ENCODE data around the gene CFAP251.

Gene CFAP251

DNA sequence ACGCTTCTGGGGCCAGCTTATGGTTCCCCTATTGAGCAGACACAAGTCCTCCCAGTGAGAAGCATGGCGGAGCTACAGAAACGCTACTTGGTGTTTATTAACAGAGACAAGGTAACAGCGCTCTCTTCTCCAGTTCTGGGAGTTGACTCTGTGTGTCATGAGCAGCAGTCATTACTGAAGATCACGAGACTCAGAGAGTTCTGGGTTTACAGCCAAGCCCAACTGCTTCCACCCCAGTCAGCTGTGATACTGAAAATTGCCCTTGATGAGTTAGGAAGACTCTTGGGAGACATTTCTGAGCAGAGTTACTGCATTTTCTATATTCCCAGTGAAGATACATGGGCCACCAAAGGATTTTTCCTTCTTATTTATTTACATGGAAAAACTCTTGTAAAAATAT lies 48.6 kb downstream of the CFAP251 start:
- TF ChIP-seq SUZ12 (IDR thresholded peaks at IDR 0.05; ENCODE audit: extremely low read depth, insufficient read depth, insufficient read length) (no peak), YY1 (IDR thresholded peaks at IDR 0.05; ENCODE audit: insufficient read depth, insufficient read length) (no peak), ZNF274 (IDR thresholded peaks at IDR 0.05; ENCODE audit: low read depth, low read length) (no peak)
- Histone ChIP-seq H3K36me3 (ENCODE audit: insufficient read depth, insufficient read length, low read length) (peaks cover 27% of the 10 kb centered on the region), H3K4me1 (ENCODE audit: insufficient read depth, insufficient read length) (no peaks in the 10 kb centered on the region), H3K9ac (ENCODE audit: insufficient read length, low read depth) (no peak overlapping the region), H3K27me3 (ENCODE audit: insufficient read depth, insufficient read length) (no peaks in the 10 kb centered on the region), H3K4me3 (ENCODE audit: insufficient read length, low read depth) (no peak overlapping the region), H3K9me3 (ENCODE audit: insufficient read depth, low read length) (no peaks in the 10 kb centered on the region)
- DNase-seq (ENCODE audit: low read depth, low spot score) = no peak

DNA sequence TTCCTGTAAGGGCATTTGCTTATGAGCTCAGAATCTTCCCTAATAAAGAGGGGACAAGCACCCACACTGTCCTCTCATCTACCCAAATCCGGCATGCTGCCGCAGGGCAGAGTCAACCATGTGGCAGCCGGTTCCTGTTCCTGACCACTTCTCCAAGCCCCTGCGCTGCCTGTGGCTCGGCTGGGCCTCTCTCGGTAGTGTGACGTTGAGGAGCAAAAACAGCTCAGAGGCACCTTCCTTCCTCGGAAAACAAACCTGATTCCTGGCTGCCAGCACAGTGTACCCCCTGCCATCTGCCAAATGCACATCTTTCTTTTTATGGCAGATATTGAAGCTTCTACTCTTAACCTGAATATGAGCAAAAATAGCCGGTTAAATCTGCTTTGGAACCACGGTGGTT lies 50.5 kb downstream of the CFAP251 start:
- DNase-seq (ENCODE audit: low read depth, low spot score) = no peak
- Histone ChIP-seq H3K27me3 (ENCODE audit: insufficient read depth, insufficient read length) (no peaks in the 10 kb centered on the region), H3K4me1 (ENCODE audit: insufficient read depth, insufficient read length) (no peaks in the 10 kb centered on the region), H3K36me3 (ENCODE audit: insufficient read depth, insufficient read length, low read length) (peaks cover 18% of the 10 kb centered on the region), H3K4me3 (ENCODE audit: insufficient read length, low read depth) (no peak overlapping the region), H3K9me3 (ENCODE audit: insufficient read depth, low read length) (peaks cover 12% of the 10 kb centered on the region), H3K9ac (ENCODE audit: insufficient read length, low read depth) (no peak overlapping the region)
- TF ChIP-seq ZNF274 (IDR thresholded peaks at IDR 0.05; ENCODE audit: low read depth, low read length) = no peak
- TF ChIP-seq SUZ12 (IDR thresholded peaks at IDR 0.05; ENCODE audit: extremely low read depth, insufficient read depth, insufficient read length) = no peak
- TF ChIP-seq YY1 (IDR thresholded peaks at IDR 0.05; ENCODE audit: insufficient read depth, insufficient read length) = no peak

DNA sequence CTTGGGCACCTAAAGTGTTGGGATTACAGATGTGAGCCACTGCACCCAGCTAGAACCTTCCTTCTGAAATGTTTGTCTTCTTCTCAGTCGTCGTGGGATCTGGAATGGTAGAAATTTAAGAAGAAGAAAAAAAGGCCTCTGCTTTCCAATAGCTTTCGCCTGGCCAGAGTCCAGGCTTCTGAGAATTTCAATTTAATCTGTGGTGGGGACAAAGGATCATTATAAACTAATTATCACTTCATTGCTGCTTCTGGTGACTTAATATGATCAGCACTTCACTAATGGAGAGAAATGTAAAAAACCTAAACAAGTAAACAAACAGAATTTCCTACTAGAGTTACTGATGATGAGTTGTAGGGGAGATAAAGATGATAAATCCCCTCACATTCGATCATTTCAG lies 51.3 kb downstream of the CFAP251 start:
- Histone ChIP-seq H3K9ac (ENCODE audit: insufficient read length, low read depth) (no peak overlapping the region), H3K9me3 (ENCODE audit: insufficient read depth, low read length) (peaks cover 20% of the 10 kb centered on the region), H3K36me3 (ENCODE audit: insufficient read depth, insufficient read length, low read length) (peaks cover 18% of the 10 kb centered on the region), H3K27me3 (ENCODE audit: insufficient read depth, insufficient read length) (no peaks in the 10 kb centered on the region), H3K4me3 (ENCODE audit: insufficient read length, low read depth) (no peak overlapping the region), H3K4me1 (ENCODE audit: insufficient read depth, insufficient read length) (no peaks in the 10 kb centered on the region)
- no peak for DNase-seq (ENCODE audit: low read depth, low spot score)
- TF ChIP-seq ZNF274 (IDR thresholded peaks at IDR 0.05; ENCODE audit: low read depth, low read length) = no peak
- TF ChIP-seq SUZ12 (IDR thresholded peaks at IDR 0.05; ENCODE audit: extremely low read depth, insufficient read depth, insufficient read length) = no peak
- TF ChIP-seq YY1 (IDR thresholded peaks at IDR 0.05; ENCODE audit: insufficient read depth, insufficient read length) = no peak

DNA sequence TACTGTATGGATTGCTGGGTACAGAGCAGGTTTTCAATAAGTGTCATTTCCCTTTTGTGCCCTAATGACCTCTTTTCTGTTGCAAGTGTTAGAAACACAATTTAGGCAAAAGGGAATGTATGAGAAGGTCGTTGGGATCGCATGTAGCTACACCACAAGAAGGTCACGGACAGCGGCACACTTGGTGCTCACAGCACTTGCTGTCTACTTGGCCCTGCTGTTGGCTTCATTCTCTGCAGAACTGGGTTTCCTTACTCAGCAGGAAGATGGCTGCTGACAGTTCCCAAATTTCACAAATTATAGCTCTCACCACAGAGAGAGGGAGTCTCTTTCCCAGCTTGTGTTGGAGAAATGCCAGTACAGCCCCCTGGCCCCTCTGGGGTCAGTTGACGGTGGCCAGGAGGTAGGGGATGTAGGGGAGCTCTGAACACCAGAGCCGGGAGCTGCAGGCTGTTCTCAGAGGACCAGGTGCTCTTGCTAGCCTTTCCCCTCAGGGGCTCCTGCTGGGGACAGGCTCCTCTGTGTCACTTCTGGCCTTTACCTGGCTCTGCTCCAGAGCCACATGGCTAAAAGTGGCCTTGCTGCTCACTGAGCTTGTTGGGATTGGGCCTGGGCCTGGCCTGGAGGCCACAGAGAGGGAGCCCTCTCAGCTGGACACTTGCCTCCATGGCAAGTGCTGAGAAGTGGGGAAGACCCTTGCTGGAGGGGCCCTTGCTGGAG lies 52.3 kb downstream of the CFAP251 start:
- no peak for TF ChIP-seq YY1 (IDR thresholded peaks at IDR 0.05; ENCODE audit: insufficient read depth, insufficient read length)
- TF ChIP-seq ZNF274 (IDR thresholded peaks at IDR 0.05; ENCODE audit: low read depth, low read length) = no peak
- no peak for TF ChIP-seq SUZ12 (IDR thresholded peaks at IDR 0.05; ENCODE audit: extremely low read depth, insufficient read depth, insufficient read length)
- no peaks in the 10 kb centered on the region for H3K4me1 ChIP-seq (ENCODE audit: insufficient read depth, insufficient read length)
- no peak overlapping the region for H3K4me3 ChIP-seq (ENCODE audit: insufficient read length, low read depth)
- H3K27me3 ChIP-seq (ENCODE audit: insufficient read depth, insufficient read length) = no peaks in the 10 kb centered on the region
- H3K9me3 ChIP-seq (ENCODE audit: insufficient read depth, low read length) = peaks cover 20% of the 10 kb centered on the region
- no peak overlapping the region for H3K9ac ChIP-seq (ENCODE audit: insufficient read length, low read depth)
- DNase-seq (ENCODE audit: low read depth, low spot score) = no peak
- peaks cover 18% of the 10 kb centered on the region for H3K36me3 ChIP-seq (ENCODE audit: insufficient read depth, insufficient read length, low read length)

DNA sequence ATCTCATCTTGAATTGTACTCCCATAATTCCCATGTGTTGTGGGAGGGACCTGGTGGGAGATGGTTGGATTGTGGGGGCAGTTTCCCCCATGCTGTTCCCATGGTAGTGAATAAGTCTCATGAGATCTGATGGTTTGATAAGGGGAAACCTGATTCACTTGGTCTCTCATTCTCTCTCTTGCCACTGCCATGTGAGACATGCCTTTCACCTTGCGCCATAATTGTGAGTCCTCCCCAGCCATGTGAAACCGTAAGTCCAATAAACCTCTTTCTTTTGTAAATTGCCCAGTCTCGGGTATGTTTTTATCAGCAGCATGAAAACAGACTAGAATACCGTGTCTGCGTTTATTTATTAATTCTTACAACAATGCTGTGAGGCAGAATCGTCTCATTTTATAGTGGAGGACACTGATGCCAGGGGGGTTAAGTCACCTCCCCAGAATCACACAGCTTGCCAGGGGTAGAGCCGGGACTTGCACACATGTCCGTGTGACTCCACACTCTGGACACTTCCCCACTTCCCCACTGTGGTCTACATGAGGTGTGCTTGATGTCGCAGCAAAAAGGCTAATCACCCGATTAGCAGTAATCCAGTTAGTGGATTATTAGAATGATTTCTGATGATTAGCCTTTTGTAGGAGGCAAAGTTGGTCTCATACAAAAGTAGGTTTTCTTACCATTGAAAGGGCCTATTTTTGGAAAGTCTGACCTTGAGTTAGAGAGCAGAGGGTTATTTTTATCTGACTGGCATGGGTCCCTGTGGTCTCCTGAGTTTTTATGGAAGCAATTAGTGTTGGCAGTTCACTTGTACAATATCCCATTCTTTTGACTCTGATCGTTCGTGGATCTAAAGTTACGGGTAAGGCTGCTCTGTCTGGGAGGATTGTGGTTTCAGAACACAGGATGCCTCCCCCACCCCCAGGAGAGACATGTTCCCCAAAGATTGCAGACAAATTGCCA lies 55.9 kb downstream of the CFAP251 start:
- Histone ChIP-seq H3K4me1 (ENCODE audit: insufficient read depth, insufficient read length) (peaks cover 4% of the 10 kb centered on the region), H3K9ac (ENCODE audit: insufficient read length, low read depth) (no peak overlapping the region)
- TF ChIP-seq ZNF274 (IDR thresholded peaks at IDR 0.05; ENCODE audit: low read depth, low read length) (no peak), SUZ12 (IDR thresholded peaks at IDR 0.05; ENCODE audit: extremely low read depth, insufficient read depth, insufficient read length) (no peak), YY1 (IDR thresholded peaks at IDR 0.05; ENCODE audit: insufficient read depth, insufficient read length) (no peak)

DNA sequence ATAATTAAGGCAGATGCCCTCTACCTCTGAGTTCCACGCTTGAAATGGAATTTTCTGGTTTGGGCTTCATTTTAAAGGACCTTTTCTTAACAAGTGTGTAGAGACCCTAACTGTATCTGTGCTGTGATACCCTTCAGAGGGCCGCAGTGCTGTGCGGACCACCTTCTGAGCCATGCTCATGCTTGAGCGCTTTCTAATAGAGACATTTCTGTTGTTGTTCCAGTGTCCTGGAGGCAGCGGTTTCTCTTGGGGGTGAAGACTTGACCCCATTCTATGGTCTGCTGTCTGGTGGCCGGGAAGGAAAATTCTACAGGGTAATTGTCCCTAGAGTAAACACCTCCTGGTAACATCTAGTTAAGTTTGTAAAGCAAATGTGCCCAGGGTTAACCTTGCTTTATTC lies 56.6 kb downstream of the CFAP251 start:
- H3K27me3 ChIP-seq (ENCODE audit: insufficient read depth, insufficient read length) = no peaks in the 10 kb centered on the region
- H3K36me3 ChIP-seq (ENCODE audit: insufficient read depth, insufficient read length, low read length) = no peaks in the 10 kb centered on the region
- TF ChIP-seq ZNF274 (IDR thresholded peaks at IDR 0.05; ENCODE audit: low read depth, low read length) (no peak), SUZ12 (IDR thresholded peaks at IDR 0.05; ENCODE audit: extremely low read depth, insufficient read depth, insufficient read length) (no peak), YY1 (IDR thresholded peaks at IDR 0.05; ENCODE audit: insufficient read depth, insufficient read length) (no peak)
- H3K4me1 ChIP-seq (ENCODE audit: insufficient read depth, insufficient read length) = peaks cover 5% of the 10 kb centered on the region
- peaks cover 20% of the 10 kb centered on the region for H3K9me3 ChIP-seq (ENCODE audit: insufficient read depth, low read length)
- H3K9ac ChIP-seq (ENCODE audit: insufficient read length, low read depth) = no peak overlapping the region
- H3K4me3 ChIP-seq (ENCODE audit: insufficient read length, low read depth) = no peak overlapping the region
- no peak for DNase-seq (ENCODE audit: low read depth, low spot score)

More for the DNA sequence above, 55.9 kb downstream of the CFAP251 start:
- Histone ChIP-seq H3K36me3 (ENCODE audit: insufficient read depth, insufficient read length, low read length) (peaks cover 1% of the 10 kb centered on the region), H3K4me3 (ENCODE audit: insufficient read length, low read depth) (no peak overlapping the region), H3K9me3 (ENCODE audit: insufficient read depth, low read length) (peaks cover 20% of the 10 kb centered on the region), H3K27me3 (ENCODE audit: insufficient read depth, insufficient read length) (no peaks in the 10 kb centered on the region)
- DNase-seq (ENCODE audit: low read depth, low spot score) = no peak

DNA sequence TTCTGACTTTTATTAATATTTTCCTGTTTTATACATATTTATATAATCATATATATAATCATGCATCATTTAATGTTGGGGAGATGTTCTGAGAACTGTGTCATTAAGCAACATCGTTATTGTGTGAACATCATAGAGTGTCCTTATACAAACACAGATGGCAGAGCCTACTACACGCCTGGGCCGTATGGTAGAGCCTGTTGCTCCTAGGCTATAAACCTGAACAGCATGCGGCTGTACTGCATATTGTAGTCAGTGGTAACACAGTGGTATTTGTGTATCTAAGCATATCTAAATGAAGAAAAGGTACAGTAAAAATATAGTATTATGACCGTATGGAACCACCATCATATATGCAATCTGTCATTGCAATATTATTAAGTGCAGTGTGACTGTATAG lies 58.6 kb downstream of the CFAP251 start:
- Histone ChIP-seq H3K36me3 (ENCODE audit: insufficient read depth, insufficient read length, low read length) (no peaks in the 10 kb centered on the region), H3K9ac (ENCODE audit: insufficient read length, low read depth) (no peak overlapping the region), H3K27me3 (ENCODE audit: insufficient read depth, insufficient read length) (no peaks in the 10 kb centered on the region), H3K4me1 (ENCODE audit: insufficient read depth, insufficient read length) (peaks cover 6% of the 10 kb centered on the region), H3K4me3 (ENCODE audit: insufficient read length, low read depth) (no peak overlapping the region), H3K9me3 (ENCODE audit: insufficient read depth, low read length) (peaks cover 20% of the 10 kb centered on the region)
- no peak for DNase-seq (ENCODE audit: low read depth, low spot score)
- TF ChIP-seq YY1 (IDR thresholded peaks at IDR 0.05; ENCODE audit: insufficient read depth, insufficient read length) (no peak), ZNF274 (IDR thresholded peaks at IDR 0.05; ENCODE audit: low read depth, low read length) (no peak), SUZ12 (IDR thresholded peaks at IDR 0.05; ENCODE audit: extremely low read depth, insufficient read depth, insufficient read length) (no peak)
